HepG2 (cell line): ENCODE measurements around the gene PWWP2A. TPM values are rescaled to one million over a fixed set of nuclear protein-coding genes. Genes with fewer than 3 reads are reported as not detected.

Experiments used
- ARID2 ChIP-seq: sonication (generic); formaldehyde crosslinking; IDR thresholded peaks from 2 replicates; pipeline ENCODE4 v1.8.1; 2022; ENCODE audit warnings: mild to moderate bottlenecking, missing genetic modification reagents, borderline replicate concordance
- ATM ChIP-seq: fragments of 450-650 bp; IDR thresholded peaks from 2 replicates; pipeline ENCODE4 v1.7.1; 2017; ENCODE audit warnings: mild to moderate bottlenecking, borderline replicate concordance
- CEBPB ChIP-seq: IDR thresholded peaks from 2 replicates; pipeline ENCODE4 v1.6.1; 2011; ENCODE audit warnings: low read depth, low read length, improper control_type of control experiment, borderline replicate concordance
- ESRRA ChIP-seq: sonication (generic); formaldehyde crosslinking; IDR thresholded peaks from 2 replicates; pipeline ENCODE4 v1.5.1; 2020; ENCODE audit warnings: mild to moderate bottlenecking, low read depth, missing genetic modification reagents
- KLF6 ChIP-seq: IDR thresholded peaks from 2 replicates; pipeline ENCODE4 v1.8.0; 2016; ENCODE audit warnings: missing biosample characterization, missing genetic modification reagents
- MXI1 ChIP-seq: IDR thresholded peaks from 3 replicates; pipeline ENCODE4 v1.6.1; 2012; ENCODE audit warnings: low read depth, low read length, inconsistent platforms, borderline replicate concordance
- NFAT5 ChIP-seq: sonication (generic); formaldehyde crosslinking; IDR thresholded peaks from 2 replicates; pipeline ENCODE4 v1.4.0; 2020; ENCODE audit warnings: missing genetic modification reagents
- NFE2 ChIP-seq: sonication (generic); formaldehyde crosslinking; IDR thresholded peaks from 2 replicates; pipeline ENCODE4 v1.4.0; 2020; ENCODE audit warnings: missing genetic modification reagents
- PHF20 ChIP-seq: sonication (generic); formaldehyde crosslinking; IDR thresholded peaks from 2 replicates; pipeline ENCODE4 v1.5.0; 2020; ENCODE audit warnings: mild to moderate bottlenecking, missing genetic modification reagents
- SKIL ChIP-seq: sonication (generic); formaldehyde crosslinking; IDR thresholded peaks from 2 replicates; pipeline ENCODE4 v1.8.0; 2022; ENCODE audit warnings: missing genetic modification reagents, mild to moderate bottlenecking, moderate library complexity, borderline replicate concordance
- ZFP91 ChIP-seq: sonication (generic); formaldehyde crosslinking; IDR thresholded peaks from 2 replicates; pipeline ENCODE4 v1.9.0; 2022; ENCODE audit warnings: missing genetic modification reagents, mild to moderate bottlenecking, borderline replicate concordance
- ZNF274 ChIP-seq: sonication (generic); formaldehyde crosslinking; IDR thresholded peaks from 2 replicates; pipeline ENCODE4 v1.5.1; 2020; ENCODE audit warnings: mild to moderate bottlenecking, missing genetic modification reagents
- ZNF276 ChIP-seq: sonication (generic); formaldehyde crosslinking; IDR thresholded peaks from 2 replicates; pipeline ENCODE4 v1.4.0; 2020; ENCODE audit warnings: mild to moderate bottlenecking, low read depth, missing genetic modification reagents
- ZNF282 ChIP-seq: fragments of 450-650 bp; IDR thresholded peaks from 2 replicates; pipeline ENCODE4 v1.6.1; 2018; ENCODE audit not compliant: partially characterized antibody
- ZNF367 ChIP-seq: sonication (generic); formaldehyde crosslinking; IDR thresholded peaks from 2 replicates; pipeline ENCODE4 v1.4.0; 2020; ENCODE audit warnings: missing genetic modification reagents, borderline replicate concordance
- ZNF629 ChIP-seq: sonication (generic); formaldehyde crosslinking; conservative IDR thresholded peaks from 2 replicates; pipeline ENCODE4 v1.5.0; 2020; ENCODE audit warnings: missing genetic modification reagents
- ZNF672 ChIP-seq: sonication (generic); formaldehyde crosslinking; IDR thresholded peaks from 2 replicates; pipeline ENCODE4 v1.8.1; 2022; ENCODE audit warnings: missing genetic modification reagents
- ZNF777 ChIP-seq: sonication (generic); formaldehyde crosslinking; IDR thresholded peaks from 2 replicates; pipeline ENCODE4 v1.4.0; 2020; ENCODE audit warnings: missing genetic modification reagents
- polyA plus RNA-seq, 8 experiments: library from polyadenylated mRNA; depleted of rRNA in 3 of 8; stranded (reverse) in 7 of 8; unstranded in 1 of 8; fragments of >200 nt; fragmentation: Illumina TruSeq in 4 of 8; extraction: Trizol in 4 of 8; gene quantifications; 2 replicates each; pipeline versions ENCODE4 v1.2.1 to v1.2.3, GENCODE V29; 2011 to 2016; ENCODE audit warnings: low read depth in 4 of 8, missing spikeins in 1 of 8, mixed read lengths in 1 of 8; ENCODE audit not compliant: insufficient read depth in 1 of 8
- total RNA-seq, 5 experiments: library from RNA; depleted of rRNA; stranded (reverse); fragments of >200 nt; fragmentation: Illumina TruSeq; extraction: Trizol; gene quantifications; 2 replicates each; pipeline ENCODE4 v1.2.3, GENCODE V29; 2016; ENCODE audit warnings: low read depth in 1 of 5

The PWWP2A gene
- total and polyA plus RNA-seq, 2 of the 13 experiments (the other 11 are each of a cell fraction or from before 2014, with no cell fraction given): 7.3 to 16.9 TPM

- TF ChIP-seq SKIL (CRISPR knock-in tag) (0 out of 2 replicates have a peak, but pooled peaks have one; percentile 47), ESRRA (CRISPR knock-in tag) (0 out of 2 replicates have a peak, but pooled peaks have one; percentile 8), PHF20 (peak; percentile 65), ARID2 (CRISPR knock-in tag) (peak; percentile 24; the same call in 1 of the 2 replicates), ZNF276 (no peak; the same call in 1 of the 2 replicates), KLF6 (CRISPR knock-in tag) (peak; percentile 62; the same call in 1 of the 2 replicates), MXI1 (peak; percentile 11; the same call in 1 of the 3 replicates), CEBPB (peak; percentile 85), ZNF274 (CRISPR knock-in tag) (0 out of 2 replicates have a peak, but pooled peaks have one; percentile 63), ZNF367 (CRISPR knock-in tag) (no peak), ZFP91 (0 out of 2 replicates have a peak, but pooled peaks have one; percentile 64), ZNF672 (CRISPR knock-in tag) (no peak), ATM (no peak), ZNF629 (CRISPR knock-in tag) (no peak), NFE2 (CRISPR knock-in tag) (no peak), ZNF777 (CRISPR knock-in tag) (0 out of 2 replicates have a peak, but pooled peaks have one; percentile 7), NFAT5 (CRISPR knock-in tag) (0 out of 2 replicates have a peak, but pooled peaks have one; percentile 36), ZNF282 (no peak)
Measured at GRCh38 chr5:160118349-160119141, 705 bp downstream of the PWWP2A start (continued).
